GM18909 (cell line): Measurements from ENCODE around the gene CSRP1.
"Not testable (repeated sequence)": the region's sequence is repeated elsewhere in the genome, so short reads cannot be mapped to it uniquely, and the experiment has no call there.

ENCODE experiments used
- ATAC-seq: cut with Tn5 transposase; IDR thresholded peaks from one replicate; pipeline ENCODE4 v1.9.1; 2021; ENCODE audit warnings: mild to moderate bottlenecking; ENCODE audit not compliant: unreplicated experiment, poor library complexity

The CSRP1 gene

GRCh38 chr1:201499795-201500669 is 6.9 kb downstream of the CSRP1 start:
- no peak for ATAC-seq

- no peak for ATAC-seq
Measured at GRCh38 chr1:201499191-201499590, 7.7 kb downstream of the CSRP1 start.

- no peak for ATAC-seq
Measured at GRCh38 chr1:201498621-201499020, 8.3 kb downstream of the CSRP1 start.

DNA sequence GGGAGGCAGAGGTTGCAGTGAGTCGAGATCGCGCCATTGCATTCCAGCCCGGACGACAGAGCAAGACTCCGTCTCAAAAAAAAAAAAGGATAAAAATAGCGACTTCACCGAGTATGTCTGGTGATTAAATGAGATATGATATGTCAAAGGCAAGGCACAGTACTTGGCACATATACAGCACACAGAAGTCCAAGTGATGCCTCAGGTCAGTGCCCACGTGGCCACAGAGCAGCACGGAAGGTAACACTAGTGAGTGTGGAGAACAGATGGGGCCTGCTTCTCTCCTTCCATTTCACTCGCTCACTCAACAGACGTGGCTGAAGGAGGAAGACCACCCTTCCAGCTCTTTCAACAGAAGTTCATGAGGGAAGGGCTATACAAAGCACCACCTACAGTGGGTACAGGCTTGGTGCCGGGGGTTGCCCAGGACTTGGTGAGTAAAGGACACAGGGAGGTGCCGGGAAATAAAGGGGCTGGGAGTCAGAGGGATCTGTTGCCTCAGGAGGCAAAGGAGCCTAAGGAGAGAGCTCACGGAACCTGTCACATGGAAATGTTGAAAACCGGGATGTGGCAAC is 8.9 kb downstream of the CSRP1 start:
- ATAC-seq: no peak

DNA sequence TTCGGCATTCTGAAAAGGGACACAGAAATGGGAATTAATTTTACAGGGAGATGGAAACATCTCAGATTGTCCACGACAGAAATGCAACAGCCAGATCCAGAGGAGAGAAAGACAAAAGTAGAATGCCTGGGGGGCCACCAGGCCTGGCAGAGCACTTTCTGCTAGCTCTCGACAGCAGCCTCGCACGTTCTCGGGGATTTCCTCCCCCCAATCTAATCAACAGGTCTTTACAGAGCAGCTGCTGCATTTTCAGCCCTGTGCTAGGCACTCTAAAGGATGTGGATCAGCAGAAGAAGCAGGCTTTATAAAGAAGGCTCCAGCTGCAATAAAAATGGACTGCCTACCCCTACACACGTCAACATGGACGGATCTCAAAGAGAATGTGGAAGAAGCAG is 10.6 kb downstream of the CSRP1 start:
- no peak for ATAC-seq

DNA sequence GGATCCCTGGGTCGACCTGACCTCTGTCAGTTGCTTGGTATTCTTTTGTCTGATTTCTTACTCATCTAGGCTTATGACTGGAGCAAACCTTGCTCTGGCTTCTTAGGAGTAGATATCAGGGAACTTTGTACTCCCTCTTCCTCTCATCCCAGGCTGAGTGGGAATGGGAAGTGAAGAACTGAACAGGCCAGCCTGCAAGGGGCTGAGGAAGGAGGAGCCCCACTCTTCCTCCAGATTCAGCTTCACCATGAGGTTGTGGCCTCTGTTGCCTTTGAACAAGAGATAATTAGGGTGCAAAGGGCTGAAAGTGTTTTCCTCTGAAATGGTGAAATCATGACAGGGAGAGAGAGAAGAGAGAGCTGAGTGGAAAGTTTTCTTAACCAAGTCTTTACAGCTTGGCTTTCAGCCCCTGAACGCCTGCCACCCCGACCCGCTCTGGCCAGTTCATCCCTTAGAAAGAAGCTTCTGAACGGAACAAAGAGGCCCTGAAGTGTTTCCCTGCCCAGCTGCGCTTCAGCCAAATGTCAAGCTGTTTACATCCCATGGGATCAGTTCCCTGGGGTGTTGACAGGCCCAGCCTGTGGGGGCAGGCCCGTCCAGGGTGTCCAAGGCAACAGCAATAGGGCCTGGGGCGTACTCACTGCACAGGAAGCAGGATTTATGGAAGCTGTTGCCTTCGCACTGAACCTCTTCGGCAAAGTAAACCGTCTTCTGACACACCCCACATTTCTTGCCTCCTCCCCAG is 11.2 kb downstream of the CSRP1 start:
- no peak for ATAC-seq

DNA sequence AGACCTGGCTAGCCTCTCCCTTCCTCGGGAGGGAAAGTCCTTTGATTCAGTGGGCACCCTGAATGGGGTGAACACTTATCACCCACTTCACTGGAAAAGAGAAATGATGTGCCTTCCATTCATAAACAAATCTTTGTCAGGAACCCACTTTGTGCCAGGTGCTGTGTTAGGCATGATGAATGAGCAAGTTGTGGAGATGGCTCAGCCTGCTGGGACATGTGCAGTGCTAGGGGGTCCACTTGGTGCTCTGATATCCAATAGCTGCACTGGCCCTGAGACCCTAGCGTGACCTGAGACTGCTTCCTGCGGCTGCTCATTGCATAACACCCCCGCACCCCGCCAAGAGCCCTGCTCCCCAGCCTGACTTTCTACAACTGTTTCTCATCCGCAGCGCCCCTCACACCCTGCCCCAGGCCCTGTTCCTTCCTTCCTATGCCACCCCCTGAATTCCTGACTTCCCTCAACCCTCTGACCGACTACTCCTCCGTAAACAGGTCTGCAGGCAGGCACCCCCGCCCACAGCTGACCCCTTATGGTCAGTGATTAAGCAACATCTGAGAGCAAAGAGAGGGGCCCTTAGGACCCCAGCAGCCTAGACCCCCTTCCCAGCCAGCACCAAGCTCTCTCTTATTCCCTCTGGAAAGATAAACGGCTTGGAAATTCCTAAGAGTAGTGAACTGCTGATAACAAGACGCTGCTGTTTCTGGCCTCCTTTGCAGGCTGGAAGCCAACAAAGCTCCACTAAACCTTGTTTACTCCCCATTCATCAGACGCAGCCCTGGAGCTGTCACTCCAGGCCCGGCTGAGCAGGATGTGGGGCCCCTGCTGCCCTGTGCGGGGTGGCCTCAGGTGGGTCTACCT is 12.9 kb downstream of the CSRP1 start:
- ATAC-seq: no peak

DNA sequence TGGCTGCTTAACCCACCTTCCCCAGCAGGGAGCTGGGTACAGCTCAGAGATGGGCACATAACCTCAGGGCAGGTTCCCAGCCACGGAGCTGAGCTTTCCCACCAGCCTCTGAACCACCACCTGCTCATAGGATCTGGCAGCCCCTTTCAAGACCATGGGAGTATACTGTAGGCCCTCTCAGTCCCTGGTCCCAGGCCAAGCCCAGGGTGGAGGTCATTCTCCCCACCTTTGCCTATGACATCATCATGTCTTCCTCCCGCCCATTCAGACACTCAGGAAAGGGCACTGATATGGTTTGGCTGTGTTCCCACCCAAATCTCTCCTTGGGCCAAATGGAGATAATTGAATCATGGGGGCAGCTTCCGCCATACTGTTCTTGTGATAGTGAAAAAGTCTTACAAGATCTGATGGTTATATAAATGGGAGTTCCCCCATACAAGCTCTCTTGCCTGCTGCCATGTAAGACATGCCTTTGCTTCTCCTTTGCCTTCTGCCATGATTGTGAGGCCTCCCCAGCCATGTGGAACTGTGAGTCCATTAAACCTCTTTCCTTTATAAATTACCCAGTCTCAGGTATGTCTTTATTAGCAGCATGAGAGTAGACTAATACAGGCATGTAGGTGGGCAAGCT is 13.8 kb downstream of the CSRP1 start:
- not testable (repeated sequence) for ATAC-seq

DNA sequence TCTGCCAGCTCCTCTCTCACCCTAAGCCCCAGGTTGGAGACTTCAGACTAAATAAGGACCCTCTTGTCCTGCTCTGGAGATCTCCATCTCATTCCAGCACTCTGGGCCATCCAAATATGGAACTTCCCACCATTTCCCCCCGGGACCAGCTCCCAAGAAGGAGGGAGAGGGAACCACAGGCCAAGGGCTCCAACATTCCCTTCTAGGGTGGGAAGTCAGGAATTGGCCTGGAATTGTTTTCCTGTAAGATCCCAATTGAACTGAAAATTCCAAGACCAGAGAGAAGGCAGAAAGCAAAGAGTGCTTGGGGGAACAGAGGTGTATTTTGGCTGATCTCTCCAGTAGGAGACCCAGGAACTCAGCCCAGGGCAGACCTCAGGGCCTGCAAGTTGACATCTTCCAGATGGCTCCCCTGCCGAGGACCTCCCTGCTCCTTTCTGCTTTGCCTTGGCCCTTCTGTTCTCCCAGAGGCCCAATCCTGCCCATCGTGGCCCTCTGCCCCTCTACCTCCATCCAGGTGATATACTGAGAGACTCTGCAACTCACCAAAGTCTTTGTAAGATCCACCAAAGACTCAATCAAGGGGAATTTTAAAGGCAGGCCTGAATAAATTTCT is 14.9 kb downstream of the CSRP1 start:
- ATAC-seq: no peak

- no peak for ATAC-seq
Measured at GRCh38 chr1:201490708-201491131, 16.2 kb downstream of the CSRP1 start.

DNA sequence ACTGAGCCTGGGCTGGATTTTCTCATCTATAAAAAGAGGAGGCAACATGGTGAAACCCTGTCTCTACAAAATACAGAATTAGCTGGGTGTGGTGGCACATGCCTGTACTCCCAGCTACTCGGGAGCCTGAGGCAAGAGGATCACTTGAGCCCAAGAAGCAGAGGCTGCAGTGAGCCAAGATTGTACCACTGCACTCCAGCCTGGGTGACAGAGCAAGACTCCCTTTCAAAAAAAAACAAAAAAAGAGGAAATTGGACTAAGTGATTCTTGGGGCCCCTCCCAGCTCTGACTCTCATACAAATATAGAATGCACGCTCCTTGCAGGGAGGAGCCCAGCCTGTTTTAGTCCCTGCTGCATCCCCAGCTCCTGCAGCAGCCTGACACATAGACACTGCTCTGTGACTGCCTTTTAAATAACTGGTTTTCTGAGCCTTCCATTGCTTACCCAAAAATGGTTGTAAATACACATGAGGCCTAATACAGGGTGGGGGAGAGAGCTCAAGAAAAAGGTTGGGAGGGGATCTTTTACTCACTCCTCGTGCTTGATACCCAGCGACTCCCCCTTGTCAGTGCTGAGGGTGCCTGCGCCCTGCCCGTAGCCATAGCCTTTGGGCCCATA is 17.2 kb downstream of the CSRP1 start:
- ATAC-seq: no peak

GRCh38 chr1:201488830-201489589 is 17.9 kb downstream of the CSRP1 start:
- ATAC-seq: no peak

GRCh38 chr1:201487742-201488141 is 19.2 kb downstream of the CSRP1 start:
- no peak for ATAC-seq

- no peak for ATAC-seq
Measured at GRCh38 chr1:201486187-201486586, 20.7 kb downstream of the CSRP1 start.

GRCh38 chr1:201485184-201485774 is 21.6 kb downstream of the CSRP1 start:
- no peak for ATAC-seq

DNA sequence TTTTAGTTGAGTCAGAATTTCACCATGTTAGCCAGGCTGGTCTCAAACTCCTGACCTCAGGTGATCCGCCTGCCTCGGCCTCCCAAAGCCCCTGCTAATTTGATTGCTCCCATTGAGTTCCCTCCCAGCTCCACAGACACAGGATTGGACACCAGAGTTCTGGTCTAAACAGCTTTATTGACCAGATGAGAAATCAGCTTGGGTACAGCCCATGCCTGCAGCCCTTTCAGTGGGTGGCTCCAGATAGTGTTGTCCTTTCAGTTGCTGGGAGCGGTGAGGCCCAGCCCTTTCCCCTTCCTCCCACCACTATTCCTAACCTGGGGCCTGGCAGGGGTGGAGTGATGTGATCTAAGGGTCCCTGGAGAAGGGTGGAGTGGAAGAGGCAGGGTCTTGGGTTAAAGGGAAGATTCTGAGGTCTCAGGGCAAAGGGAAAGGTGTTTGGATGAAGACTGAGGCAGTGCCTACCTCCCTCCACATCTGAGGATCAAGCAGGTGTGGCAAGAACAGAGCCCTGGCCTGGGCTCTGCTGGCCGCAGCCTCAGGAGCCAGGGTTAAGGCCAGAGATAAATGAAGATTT is 23.5 kb downstream of the CSRP1 start:
- no peak for ATAC-seq

GRCh38 chr1:201482755-201483154 is 24.2 kb downstream of the CSRP1 start:
- no peak for ATAC-seq
